ENCODE measurements around the gene MYCN. TPM values are rescaled to one million over a fixed set of nuclear protein-coding genes. Genes with fewer than 3 reads are reported as not detected.

MYCN gene
- total RNA-seq, 2 experiments from 2014 or later = 0.16 to 0.22 TPM

DNA sequence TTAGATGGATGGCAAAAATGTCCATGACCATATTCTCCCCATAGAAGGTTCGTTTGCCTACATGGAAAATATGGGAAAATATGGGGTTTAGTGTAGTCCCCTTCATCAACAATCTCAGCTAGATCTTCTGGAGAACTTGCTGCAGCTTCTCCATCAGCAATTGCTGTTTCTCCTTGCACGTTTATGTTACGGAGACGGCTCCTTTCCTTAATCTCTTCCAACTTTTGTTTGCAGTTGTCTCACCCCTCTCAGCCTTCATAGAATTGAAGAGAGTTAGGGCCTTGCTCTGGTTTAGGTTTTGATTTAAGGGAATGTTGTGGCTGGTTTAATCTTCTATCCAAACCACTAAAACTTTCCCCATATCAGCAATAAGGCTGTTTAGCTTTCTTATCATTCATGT, 28.9 kb downstream of the MYCN start:
- Mint-ChIP-seq H3K9me3 (no peaks in the 10 kb centered on the region), H3K4me3 (no peak overlapping the region), H3K4me1 (ENCODE audit: low read depth) (peaks cover 56% of the 10 kb centered on the region), H3K36me3 (ENCODE audit: low read depth) (no peaks in the 10 kb centered on the region), H3K27me3 (peaks cover 2% of the 10 kb centered on the region), H3K27ac (no peak overlapping the region)
- CTCF ChIA-PET = interaction anchor here (1.2 kb wide), 1 partner anchor 29 kb away, joined by 5 read pairs; the partner anchor contains the start of gene MYCN
- TF ChIP-seq, protein P1, sequence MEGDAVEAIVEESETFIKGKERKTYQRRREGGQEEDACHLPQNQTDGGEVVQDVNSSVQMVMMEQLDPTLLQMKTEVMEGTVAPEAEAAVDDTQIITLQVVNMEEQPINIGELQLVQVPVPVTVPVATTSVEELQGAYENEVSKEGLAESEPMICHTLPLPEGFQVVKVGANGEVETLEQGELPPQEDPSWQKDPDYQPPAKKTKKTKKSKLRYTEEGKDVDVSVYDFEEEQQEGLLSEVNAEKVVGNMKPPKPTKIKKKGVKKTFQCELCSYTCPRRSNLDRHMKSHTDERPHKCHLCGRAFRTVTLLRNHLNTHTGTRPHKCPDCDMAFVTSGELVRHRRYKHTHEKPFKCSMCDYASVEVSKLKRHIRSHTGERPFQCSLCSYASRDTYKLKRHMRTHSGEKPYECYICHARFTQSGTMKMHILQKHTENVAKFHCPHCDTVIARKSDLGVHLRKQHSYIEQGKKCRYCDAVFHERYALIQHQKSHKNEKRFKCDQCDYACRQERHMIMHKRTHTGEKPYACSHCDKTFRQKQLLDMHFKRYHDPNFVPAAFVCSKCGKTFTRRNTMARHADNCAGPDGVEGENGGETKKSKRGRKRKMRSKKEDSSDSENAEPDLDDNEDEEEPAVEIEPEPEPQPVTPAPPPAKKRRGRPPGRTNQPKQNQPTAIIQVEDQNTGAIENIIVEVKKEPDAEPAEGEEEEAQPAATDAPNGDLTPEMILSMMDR (IDR thresholded peaks at IDR 0.05) = no peak
- POLR2A ChIA-PET = no interaction called here
- intact Hi-C loops (cut with micrococcal nuclease) = no loop called here
- DNase-seq (no peak), ATAC-seq (no peak)

- no peak for ATAC-seq
- DNase-seq = no peak
- ChIA-PET CTCF (no interaction called here), POLR2A (no interaction called here)
- H3K4me1 Mint-ChIP-seq (ENCODE audit: low read depth) = peaks cover 46% of the 10 kb centered on the region
- no peaks in the 10 kb centered on the region for H3K9me3 Mint-ChIP-seq
- no peaks in the 10 kb centered on the region for H3K36me3 Mint-ChIP-seq (ENCODE audit: low read depth)
- intact Hi-C loops (cut with micrococcal nuclease) = no loop called here
- H3K27ac Mint-ChIP-seq = no peak overlapping the region
- H3K4me3 Mint-ChIP-seq = no peak overlapping the region
- H3K27me3 Mint-ChIP-seq = peaks cover 2% of the 10 kb centered on the region
- TF ChIP-seq, protein P1 (IDR thresholded peaks at IDR 0.05) = no peak
Observed at GRCh38 chr2:15970701-15971100, 30.4 kb downstream of the MYCN start.

- TF ChIP-seq, protein P1 (IDR thresholded peaks at IDR 0.05) = no peak
- no peak overlapping the region for H3K27ac Mint-ChIP-seq
- no peaks in the 10 kb centered on the region for H3K9me3 Mint-ChIP-seq
- ATAC-seq = no peak
- CTCF ChIA-PET = no interaction called here
- peaks cover 40% of the 10 kb centered on the region for H3K4me1 Mint-ChIP-seq (ENCODE audit: low read depth)
- intact Hi-C loops (cut with micrococcal nuclease) = no loop called here
- no peak for DNase-seq
- H3K27me3 Mint-ChIP-seq = peaks cover 2% of the 10 kb centered on the region
- no peaks in the 10 kb centered on the region for H3K36me3 Mint-ChIP-seq (ENCODE audit: low read depth)
- POLR2A ChIA-PET = no interaction called here
- H3K4me3 Mint-ChIP-seq = no peak overlapping the region
Observed at GRCh38 chr2:15971351-15971750, 31.0 kb downstream of the MYCN start.

- Mint-ChIP-seq H3K27ac (no peak overlapping the region), H3K4me1 (ENCODE audit: low read depth) (peaks cover 36% of the 10 kb centered on the region), H3K36me3 (ENCODE audit: low read depth) (no peaks in the 10 kb centered on the region), H3K27me3 (peaks cover 2% of the 10 kb centered on the region), H3K9me3 (no peaks in the 10 kb centered on the region), H3K4me3 (no peak overlapping the region)
- POLR2A ChIA-PET = no interaction called here
- TF ChIP-seq, protein P1 (IDR thresholded peaks at IDR 0.05) = no peak
- intact Hi-C loops (cut with micrococcal nuclease) = no loop called here
- CTCF ChIA-PET = no interaction called here
- DNase-seq (no peak), ATAC-seq (no peak)
Observed at GRCh38 chr2:15971831-15972522, 31.6 kb downstream of the MYCN start.

- Mint-ChIP-seq H3K27ac (no peak overlapping the region), H3K4me3 (no peak overlapping the region), H3K27me3 (peaks cover 2% of the 10 kb centered on the region), H3K4me1 (ENCODE audit: low read depth) (peaks cover 20% of the 10 kb centered on the region), H3K9me3 (no peaks in the 10 kb centered on the region), H3K36me3 (ENCODE audit: low read depth) (no peaks in the 10 kb centered on the region)
- POLR2A ChIA-PET = interaction anchor here (1.4 kb wide), 1 partner anchor 32 kb away, joined by 3 read pairs; no protein-coding TSS in a partner anchor
- DNase-seq = peak; percentile 30
- TF ChIP-seq, protein P1 (IDR thresholded peaks at IDR 0.05) = no peak
- peak; percentile 64 for ATAC-seq
- CTCF ChIA-PET = interaction anchor here (0.9 kb wide), 1 partner anchor 14 kb away, joined by 3 read pairs; no protein-coding TSS in a partner anchor
- intact Hi-C loops (cut with micrococcal nuclease) = no loop called here
Observed at GRCh38 chr2:15973481-15974401, 33.4 kb downstream of the MYCN start.
